Measurements from ENCODE around the gene CAPSL.
"Not testable (repeated sequence)": the region's sequence is repeated elsewhere in the genome, so short reads cannot be mapped to it uniquely, and the experiment has no call there.

The CAPSL gene

GRCh38 chr5:35938568-35939227, at the start of gene CAPSL:
CAPSL (minus strand) TSS chr5:35938622; CDS start chr5:35921120, 17,502 bp downstream.
- Histone ChIP-seq H3K27me3 (ENCODE audit: insufficient read depth, insufficient read length) (no peaks in the 10 kb centered on the region), H3K9ac (ENCODE audit: insufficient read length, low read depth) (no peak within 1 kb of the TSS), H3K4me1 (ENCODE audit: insufficient read depth, insufficient read length) (no peaks in the 10 kb centered on the region), H3K9me3 (ENCODE audit: insufficient read depth, low read length) (no peaks in the 10 kb centered on the region), H3K4me3 (ENCODE audit: insufficient read length, low read depth) (no peak within 1 kb of the TSS), H3K36me3 (ENCODE audit: insufficient read depth, insufficient read length, low read length) (no peaks in the 10 kb centered on the region)
- TF ChIP-seq ZNF274 (IDR thresholded peaks at IDR 0.05; ENCODE audit: low read depth, low read length) (no peak), YY1 (IDR thresholded peaks at IDR 0.05; ENCODE audit: insufficient read depth, insufficient read length) (no peak), SUZ12 (IDR thresholded peaks at IDR 0.05; ENCODE audit: extremely low read depth, insufficient read depth, insufficient read length) (no peak)
- DNase-seq (ENCODE audit: low read depth, low spot score), result peak; percentile 30

DNA sequence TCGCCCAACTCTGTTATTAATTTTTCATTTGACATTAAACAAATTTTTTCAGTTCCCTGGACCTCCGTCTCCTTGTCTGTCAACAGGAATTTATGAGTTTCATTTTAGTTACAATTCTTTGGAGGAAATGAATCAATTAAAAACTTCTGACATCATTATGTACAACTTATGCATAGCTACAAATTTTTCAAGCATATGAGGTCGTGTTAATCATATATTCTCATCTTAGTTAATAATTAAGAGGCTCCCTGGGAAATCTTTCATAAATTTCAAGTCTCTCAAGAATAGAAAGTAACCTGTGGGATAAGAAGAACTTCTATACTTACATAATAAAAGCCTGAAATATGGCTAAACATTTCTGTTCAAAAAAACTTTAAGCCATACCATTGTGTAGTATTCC, 49.4 kb upstream of the CAPSL start:
- Histone ChIP-seq H3K4me1 (ENCODE audit: insufficient read depth, insufficient read length) (no peaks in the 10 kb centered on the region), H3K9me3 (ENCODE audit: insufficient read depth, low read length) (peaks cover 4% of the 10 kb centered on the region; the same call in 1 of the 2 replicates), H3K4me3 (ENCODE audit: insufficient read length, low read depth) (no peak overlapping the region), H3K9ac (ENCODE audit: insufficient read length, low read depth) (no peak overlapping the region), H3K36me3 (ENCODE audit: insufficient read depth, insufficient read length, low read length) (no peaks in the 10 kb centered on the region), H3K27me3 (ENCODE audit: insufficient read depth, insufficient read length) (peaks cover 10% of the 10 kb centered on the region)
- TF ChIP-seq ZNF274 (IDR thresholded peaks at IDR 0.05; ENCODE audit: low read depth, low read length) (no peak), SUZ12 (IDR thresholded peaks at IDR 0.05; ENCODE audit: extremely low read depth, insufficient read depth, insufficient read length) (no peak), YY1 (IDR thresholded peaks at IDR 0.05; ENCODE audit: insufficient read depth, insufficient read length) (no peak)
- no peak for DNase-seq (ENCODE audit: low read depth, low spot score)

GRCh38 chr5:35979715-35980114, 41.3 kb upstream of the CAPSL start:
- DNase-seq (ENCODE audit: low read depth, low spot score), result no peak
- H3K4me1 ChIP-seq (ENCODE audit: insufficient read depth, insufficient read length), result no peaks in the 10 kb centered on the region
- H3K9ac ChIP-seq (ENCODE audit: insufficient read length, low read depth), result no peak overlapping the region
- no peaks in the 10 kb centered on the region for H3K36me3 ChIP-seq (ENCODE audit: insufficient read depth, insufficient read length, low read length)
- no peak overlapping the region for H3K4me3 ChIP-seq (ENCODE audit: insufficient read length, low read depth)
- no peak for TF ChIP-seq ZNF274 (IDR thresholded peaks at IDR 0.05; ENCODE audit: low read depth, low read length)
- no peak for TF ChIP-seq SUZ12 (IDR thresholded peaks at IDR 0.05; ENCODE audit: extremely low read depth, insufficient read depth, insufficient read length)
- no peak for TF ChIP-seq YY1 (IDR thresholded peaks at IDR 0.05; ENCODE audit: insufficient read depth, insufficient read length)
- peaks cover 25% of the 10 kb centered on the region for H3K9me3 ChIP-seq (ENCODE audit: insufficient read depth, low read length)
- H3K27me3 ChIP-seq (ENCODE audit: insufficient read depth, insufficient read length), result no peaks in the 10 kb centered on the region

DNA sequence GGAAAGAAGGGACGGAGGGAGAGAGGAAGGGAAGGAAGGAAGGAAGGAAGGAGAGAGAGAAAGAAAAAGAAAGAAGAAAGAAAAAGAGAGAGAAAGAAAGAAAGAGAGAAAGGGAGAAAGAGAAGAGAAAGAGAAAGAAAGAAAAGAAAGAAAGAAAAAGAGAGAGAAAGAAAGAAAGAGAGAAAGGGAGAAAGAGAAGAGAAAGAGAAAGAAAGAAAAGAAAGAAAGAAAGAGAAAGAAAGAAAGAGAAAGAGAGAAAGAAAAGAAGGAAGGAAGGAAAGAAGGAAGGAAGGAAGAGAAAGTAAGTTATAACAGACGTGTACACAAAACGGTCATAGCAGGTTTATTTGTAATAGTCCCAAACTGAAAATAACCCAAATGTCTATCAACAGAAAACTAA, 38.4 kb upstream of the CAPSL start:
- not testable (repeated sequence) for H3K4me3 ChIP-seq (ENCODE audit: insufficient read length, low read depth); H3K36me3 ChIP-seq (ENCODE audit: insufficient read depth, insufficient read length, low read length); DNase-seq (ENCODE audit: low read depth, low spot score); H3K9ac ChIP-seq (ENCODE audit: insufficient read length, low read depth); H3K4me1 ChIP-seq (ENCODE audit: insufficient read depth, insufficient read length); H3K27me3 ChIP-seq (ENCODE audit: insufficient read depth, insufficient read length)
- peaks cover 12% of the 10 kb centered on the region for H3K9me3 ChIP-seq (ENCODE audit: insufficient read depth, low read length)

DNA sequence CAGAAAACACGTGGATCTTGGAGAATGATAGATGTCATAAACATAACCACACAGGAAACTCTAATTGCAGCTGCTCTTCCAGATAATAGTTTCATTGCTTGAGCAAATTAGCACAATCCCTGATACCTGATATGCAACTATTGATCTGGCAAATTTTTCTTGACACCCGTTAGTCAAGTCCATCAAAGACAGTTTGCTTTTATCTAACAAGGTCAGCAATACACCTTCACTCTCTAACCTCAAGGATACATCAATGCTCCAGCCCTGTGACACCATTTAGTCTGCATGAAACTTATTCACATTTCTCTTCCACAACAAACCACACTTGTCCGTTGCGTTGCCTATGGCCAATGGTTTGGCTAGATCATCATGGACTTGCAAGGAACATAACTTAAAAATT, 36.1 kb upstream of the CAPSL start:
- H3K4me3 ChIP-seq (ENCODE audit: insufficient read length, low read depth), result no peak overlapping the region
- DNase-seq (ENCODE audit: low read depth, low spot score), result no peak
- H3K9me3 ChIP-seq (ENCODE audit: insufficient read depth, low read length), result peaks cover 4% of the 10 kb centered on the region; the same call in 1 of the 2 replicates
- H3K4me1 ChIP-seq (ENCODE audit: insufficient read depth, insufficient read length), result no peaks in the 10 kb centered on the region
- H3K36me3 ChIP-seq (ENCODE audit: insufficient read depth, insufficient read length, low read length), result no peaks in the 10 kb centered on the region
- H3K27me3 ChIP-seq (ENCODE audit: insufficient read depth, insufficient read length), result no peaks in the 10 kb centered on the region
- no peak overlapping the region for H3K9ac ChIP-seq (ENCODE audit: insufficient read length, low read depth)
- TF ChIP-seq YY1 (IDR thresholded peaks at IDR 0.05; ENCODE audit: insufficient read depth, insufficient read length) (no peak), ZNF274 (IDR thresholded peaks at IDR 0.05; ENCODE audit: low read depth, low read length) (no peak)

- H3K27me3 ChIP-seq (ENCODE audit: insufficient read depth, insufficient read length), result no peaks in the 10 kb centered on the region
- TF ChIP-seq SUZ12 (IDR thresholded peaks at IDR 0.05; ENCODE audit: extremely low read depth, insufficient read depth, insufficient read length) (no peak), ZNF274 (IDR thresholded peaks at IDR 0.05; ENCODE audit: low read depth, low read length) (no peak), YY1 (IDR thresholded peaks at IDR 0.05; ENCODE audit: insufficient read depth, insufficient read length) (no peak)
These were observed 33.4 kb upstream of the CAPSL start for GRCh38 chr5:35971878-35972210.

GRCh38 chr5:35971186-35971877, 32.9 kb upstream of the CAPSL start:
- Histone ChIP-seq H3K27me3 (ENCODE audit: insufficient read depth, insufficient read length) (no peaks in the 10 kb centered on the region), H3K4me1 (ENCODE audit: insufficient read depth, insufficient read length) (no peaks in the 10 kb centered on the region), H3K36me3 (ENCODE audit: insufficient read depth, insufficient read length, low read length) (no peaks in the 10 kb centered on the region), H3K9me3 (ENCODE audit: insufficient read depth, low read length) (peaks cover 7% of the 10 kb centered on the region; the same call in 1 of the 2 replicates), H3K4me3 (ENCODE audit: insufficient read length, low read depth) (no peak overlapping the region), H3K9ac (ENCODE audit: insufficient read length, low read depth) (no peak overlapping the region)
- DNase-seq (ENCODE audit: low read depth, low spot score), result no peak
- TF ChIP-seq ZNF274 (IDR thresholded peaks at IDR 0.05; ENCODE audit: low read depth, low read length) (no peak), SUZ12 (IDR thresholded peaks at IDR 0.05; ENCODE audit: extremely low read depth, insufficient read depth, insufficient read length) (no peak), YY1 (IDR thresholded peaks at IDR 0.05; ENCODE audit: insufficient read depth, insufficient read length) (no peak)

More at GRCh38 chr5:35971878-35972210, 33.4 kb upstream of the CAPSL start:
- H3K9me3 ChIP-seq (ENCODE audit: insufficient read depth, low read length), result peaks cover 7% of the 10 kb centered on the region; the same call in 1 of the 2 replicates
- H3K36me3 ChIP-seq (ENCODE audit: insufficient read depth, insufficient read length, low read length), result no peaks in the 10 kb centered on the region
- DNase-seq (ENCODE audit: low read depth, low spot score), result no peak
- no peak overlapping the region for H3K9ac ChIP-seq (ENCODE audit: insufficient read length, low read depth)
- H3K4me3 ChIP-seq (ENCODE audit: insufficient read length, low read depth), result no peak overlapping the region
- H3K4me1 ChIP-seq (ENCODE audit: insufficient read depth, insufficient read length), result no peaks in the 10 kb centered on the region

Data from NT2/D1 (cell line).